Measurements from ENCODE around the gene CPSF3. TPM values are rescaled to one million over a fixed set of nuclear protein-coding genes. Genes with fewer than 3 reads are reported as not detected.
A peak's percentile ranks its signal among the peaks of the same experiment; 100 is the strongest.

Gene CPSF3
- total and polyA plus RNA-seq, 2 of the 13 experiments (the other 11 are each of a cell fraction or from before 2014, with no cell fraction given), result 19.8 to 93.0 TPM

GRCh38 chr2:9388199-9388681 is 35.2 kb upstream of the CPSF3 start (continued):
- TF ChIP-seq, protein P1, sequence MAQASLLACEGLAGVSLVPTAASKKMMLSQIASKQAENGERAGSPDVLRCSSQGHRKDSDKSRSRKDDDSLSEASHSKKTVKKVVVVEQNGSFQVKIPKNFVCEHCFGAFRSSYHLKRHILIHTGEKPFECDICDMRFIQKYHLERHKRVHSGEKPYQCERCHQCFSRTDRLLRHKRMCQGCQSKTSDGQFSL (CRISPR knock-in tag; IDR thresholded peaks at IDR 0.05), result 0 out of 2 replicates have a peak, but pooled peaks have one; percentile 53
- TF ChIP-seq HNF4G (IDR thresholded peaks at IDR 0.05; ENCODE audit: borderline replicate concordance, low read depth, low read length), result peak; percentile 71; the same call in 1 of the 2 replicates
- TF ChIP-seq HNF4G (CRISPR knock-in tag; IDR thresholded peaks at IDR 0.05; ENCODE audit: borderline replicate concordance, low read depth), result no peak
- no peak for TF ChIP-seq LCORL (IDR thresholded peaks at IDR 0.05)
- peak; percentile 40; the same call in 1 of the 2 replicates for TF ChIP-seq LCORL (CRISPR knock-in tag; IDR thresholded peaks at IDR 0.05)
- no peak for TF ChIP-seq TOPORS (CRISPR knock-in tag; IDR thresholded peaks at IDR 0.05)
- no peak for TF ChIP-seq ZMAT5 (CRISPR knock-in tag; IDR thresholded peaks at IDR 0.05; ENCODE audit: borderline replicate concordance, low read depth)
- TF ChIP-seq GTF2F1 (IDR thresholded peaks at IDR 0.05; ENCODE audit: low read length), result no peak
- no peak for TF ChIP-seq RNF2 (conservative IDR thresholded peaks at IDR 0.05; ENCODE audit: low read depth)
- TF ChIP-seq MTF2 (CRISPR knock-in tag; IDR thresholded peaks at IDR 0.05; ENCODE audit: borderline replicate concordance), result 0 out of 2 replicates have a peak, but pooled peaks have one; percentile 36
- 0 out of 2 replicates have a peak, but pooled peaks have one; percentile 9 for TF ChIP-seq HIVEP1 (CRISPR knock-in tag; IDR thresholded peaks at IDR 0.05)
- no peak for TF ChIP-seq ZFP36 (IDR thresholded peaks at IDR 0.05; ENCODE audit: borderline replicate concordance, low read depth, low read length, partially characterized antibody)
- TF ChIP-seq FOXO4 (CRISPR knock-in tag; conservative IDR thresholded peaks at IDR 0.05), result peak; percentile 92; the same call in 1 of the 2 replicates
- no peak for TF ChIP-seq HDAC1 (CRISPR knock-in tag; IDR thresholded peaks at IDR 0.05)
- 0 out of 2 replicates have a peak, but pooled peaks have one; percentile 7 for TF ChIP-seq ZBTB33 (CRISPR knock-in tag; IDR thresholded peaks at IDR 0.05)
- no peak for TF ChIP-seq ZNF20 (CRISPR knock-in tag; IDR thresholded peaks at IDR 0.05)
- 0 out of 2 replicates have a peak, but pooled peaks have one; percentile 20 for TF ChIP-seq ARID4A (CRISPR knock-in tag; IDR thresholded peaks at IDR 0.05; ENCODE audit: borderline replicate concordance)
